Glomerular visceral epithelial cell (primary cell): ENCODE results near the gene TBC1D19.
"Not testable (repeated sequence)": the region's sequence is repeated elsewhere in the genome, so short reads cannot be mapped to it uniquely, and the experiment has no call there.

Experiments used
- DNase-seq: peaks from one replicate; pipeline ENCODE4 v3.0.0-alpha.2; 2016; ENCODE audit errors: extremely low spot score

TBC1D19 gene

GRCh38 chr4:26583865-26584652 is at the start of gene TBC1D19:
Gene TBC1D19 (plus strand): TSS chr4:26584084. CDS start chr4:26584194, 110 bp downstream.
- peak; percentile 88 for DNase-seq

DNA sequence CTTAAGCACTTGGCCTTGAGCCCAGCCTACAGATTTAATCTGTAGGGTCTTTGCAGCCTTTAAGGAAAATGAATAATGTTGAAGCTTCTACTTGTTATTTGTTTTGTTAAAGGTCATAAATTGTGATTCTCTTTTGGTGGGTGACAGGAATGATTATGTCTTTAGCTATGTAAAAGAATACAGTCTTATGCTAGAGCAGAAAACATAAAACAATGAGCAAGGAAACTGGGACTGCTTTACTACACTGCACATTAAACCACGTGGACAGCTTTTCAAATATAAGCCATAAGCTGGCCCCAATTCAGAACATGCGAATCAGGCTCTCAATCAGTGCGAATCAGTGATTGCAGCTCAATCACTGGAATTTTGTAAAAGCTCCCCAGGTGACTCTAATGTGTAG is 40.9 kb upstream of the TBC1D19 start:
- DNase-seq: no peak

DNA sequence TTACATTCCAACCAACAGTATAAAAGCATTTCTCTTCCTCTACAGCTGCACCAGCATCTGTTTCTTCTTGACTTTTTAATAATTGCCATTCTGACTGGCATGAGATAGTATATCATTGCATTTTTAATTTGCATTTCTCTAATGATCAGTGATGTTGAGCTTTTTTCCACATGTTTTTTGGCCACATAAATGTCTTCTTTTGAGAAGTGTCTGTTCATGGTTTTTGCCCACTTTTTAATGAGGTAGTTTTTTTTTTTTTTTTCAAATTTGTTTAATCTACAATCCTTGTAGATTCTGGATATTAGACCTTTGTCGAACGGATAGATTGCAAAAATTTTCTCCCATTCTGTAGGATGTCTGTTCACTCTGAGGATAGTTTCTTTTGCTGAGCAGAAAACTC is 39.5 kb upstream of the TBC1D19 start:
- no peak for DNase-seq

DNA sequence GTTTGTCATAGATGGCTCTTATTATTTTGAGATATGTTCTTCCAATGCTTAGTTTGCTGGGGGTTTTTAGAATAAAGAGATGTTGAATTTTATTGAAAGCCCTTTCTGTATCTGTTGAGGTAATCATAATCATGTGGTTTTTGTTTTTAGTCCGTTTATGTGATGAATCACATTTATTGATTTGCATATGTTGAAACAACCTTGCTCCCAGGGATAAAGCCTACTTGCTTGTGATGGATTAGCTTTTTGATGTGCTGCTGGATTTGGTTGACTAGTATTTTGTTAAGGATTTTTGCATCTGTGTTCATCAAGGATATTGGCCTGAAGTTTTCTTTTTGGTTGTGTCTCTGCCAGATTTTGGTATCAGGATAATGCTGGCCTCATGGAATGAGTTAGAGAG is 35.5 kb upstream of the TBC1D19 start:
- not testable (repeated sequence) for DNase-seq

DNA sequence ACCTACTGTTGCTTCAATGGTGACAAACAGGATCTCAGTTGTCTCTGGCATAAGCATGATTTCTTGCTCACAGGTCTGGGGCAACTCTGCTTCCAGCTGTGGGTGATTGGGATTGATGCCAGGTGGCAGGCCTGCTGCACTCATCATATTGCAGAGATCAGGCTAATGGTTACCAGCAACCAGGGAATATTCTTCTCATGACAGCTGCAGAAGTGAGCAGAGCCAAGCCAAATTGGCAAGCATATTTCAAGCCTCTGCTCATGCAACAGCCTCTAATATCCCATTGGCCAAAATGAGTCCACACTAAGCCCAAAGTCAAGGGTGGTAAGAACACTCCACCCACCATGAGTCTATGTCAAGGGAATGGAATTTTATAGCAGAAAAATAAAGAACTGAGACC is 26.7 kb upstream of the TBC1D19 start:
- DNase-seq: peak; percentile 78

- DNase-seq: no peak
Measured at GRCh38 chr4:26558166-26558895, 25.6 kb upstream of the TBC1D19 start.

DNA sequence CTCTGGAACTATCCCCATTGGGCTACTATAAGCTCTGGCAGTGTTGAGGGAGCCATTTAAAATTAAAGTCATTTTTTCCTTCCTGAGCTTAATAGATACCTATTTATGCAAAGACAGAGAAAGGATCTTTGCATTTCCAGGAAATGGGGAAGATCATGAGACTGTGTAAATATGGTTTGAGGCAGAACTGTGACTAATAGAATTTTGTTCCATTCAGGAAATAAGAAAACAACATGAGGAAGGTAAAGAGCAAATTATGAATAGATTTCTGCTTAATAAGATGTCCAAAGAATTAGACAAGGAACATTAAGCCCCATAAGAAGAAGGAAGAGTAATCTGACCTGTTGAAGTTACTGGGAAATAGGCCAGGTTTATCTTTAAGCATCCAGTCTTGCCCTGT is 17.8 kb upstream of the TBC1D19 start:
- no peak for DNase-seq

- DNase-seq: peak; percentile 67
Measured at GRCh38 chr4:26568446-26568994, 15.4 kb upstream of the TBC1D19 start.

- DNase-seq: no peak
Measured at GRCh38 chr4:26570596-26570995, 13.3 kb upstream of the TBC1D19 start.

DNA sequence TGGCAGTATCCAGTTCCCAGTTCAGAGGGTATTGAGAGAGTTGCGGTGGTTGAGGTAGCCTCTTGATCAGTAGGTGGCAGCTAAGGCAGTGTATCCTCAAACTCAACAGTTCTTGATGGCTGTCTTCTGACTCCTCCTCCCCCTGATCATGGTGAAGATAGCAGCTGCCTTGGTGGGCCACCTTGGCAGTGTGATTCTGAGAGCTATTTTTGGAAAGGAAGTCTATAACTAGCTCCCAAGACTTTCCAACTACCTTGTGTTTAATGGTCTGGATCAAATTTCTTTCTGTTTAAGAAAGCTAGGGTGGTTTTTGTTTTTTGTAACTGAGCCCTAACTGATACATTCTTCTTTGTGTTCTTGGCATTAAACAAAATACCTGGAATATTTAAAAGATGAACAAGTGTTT is 10.5 kb upstream of the TBC1D19 start:
- peak; percentile 52 for DNase-seq

DNA sequence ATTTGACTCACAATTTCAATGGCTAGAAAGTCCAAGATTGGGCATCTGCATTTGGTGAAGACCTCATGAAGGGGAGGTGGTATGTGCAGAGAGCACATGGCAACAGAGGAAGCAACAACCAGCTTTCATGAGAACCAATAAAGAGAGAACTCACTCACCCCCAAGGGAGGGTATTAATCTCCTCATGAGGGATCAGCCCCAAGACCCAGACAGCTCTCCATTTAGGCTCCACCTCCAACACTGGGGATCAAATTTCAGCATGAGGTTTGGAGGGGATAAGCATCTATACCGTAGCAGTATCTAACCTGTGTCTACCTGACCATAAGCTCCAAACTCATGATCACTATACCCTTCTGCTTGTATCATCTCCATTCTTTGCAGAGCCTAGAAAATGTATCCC is 9.3 kb upstream of the TBC1D19 start:
- no peak for DNase-seq

- DNase-seq: peak; percentile 31
Measured at GRCh38 chr4:26576231-26576739, 7.6 kb upstream of the TBC1D19 start.

GRCh38 chr4:26577066-26577465 is 6.8 kb upstream of the TBC1D19 start:
- no peak for DNase-seq

GRCh38 chr4:26579169-26579568 is 4.7 kb upstream of the TBC1D19 start:
- no peak for DNase-seq

GRCh38 chr4:26581341-26581740 is 2.5 kb upstream of the TBC1D19 start:
- DNase-seq: not testable (repeated sequence)

DNA sequence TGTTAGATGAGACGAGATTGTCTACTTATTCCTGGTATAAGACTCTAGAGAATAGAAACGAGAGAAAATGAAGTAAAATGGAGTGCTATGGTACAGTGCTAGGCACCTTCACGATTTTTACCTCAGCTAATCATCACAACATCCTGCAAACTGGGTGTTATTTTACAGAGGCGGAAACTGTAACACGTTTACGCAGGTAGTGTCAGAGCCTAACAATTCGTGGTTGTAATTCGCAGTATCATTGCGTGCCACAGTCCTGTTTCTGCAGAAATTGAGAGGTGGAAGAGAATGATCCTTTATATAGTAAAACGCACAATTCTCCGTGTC is 383 bp upstream of the TBC1D19 start:
- no peak for DNase-seq

DNA sequence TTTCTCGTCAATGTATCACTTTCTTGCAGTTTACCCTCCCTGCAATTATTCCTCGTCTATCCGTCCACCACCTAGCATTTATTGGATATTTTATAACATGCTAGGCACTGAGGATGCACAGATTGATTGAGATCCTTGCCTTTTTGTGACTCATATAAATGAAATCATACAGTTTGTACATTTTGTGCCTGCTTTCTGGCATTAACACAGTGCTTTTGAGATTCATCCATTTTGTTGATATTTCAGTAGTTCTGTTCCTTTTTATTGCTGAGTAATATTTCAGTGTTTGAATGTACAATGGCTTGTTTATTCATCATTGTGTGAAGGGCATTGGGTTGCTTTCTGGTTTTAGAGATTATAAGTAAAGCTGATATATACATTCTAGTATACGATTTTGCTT is 841 bp downstream of the TBC1D19 start:
- DNase-seq: no peak

DNA sequence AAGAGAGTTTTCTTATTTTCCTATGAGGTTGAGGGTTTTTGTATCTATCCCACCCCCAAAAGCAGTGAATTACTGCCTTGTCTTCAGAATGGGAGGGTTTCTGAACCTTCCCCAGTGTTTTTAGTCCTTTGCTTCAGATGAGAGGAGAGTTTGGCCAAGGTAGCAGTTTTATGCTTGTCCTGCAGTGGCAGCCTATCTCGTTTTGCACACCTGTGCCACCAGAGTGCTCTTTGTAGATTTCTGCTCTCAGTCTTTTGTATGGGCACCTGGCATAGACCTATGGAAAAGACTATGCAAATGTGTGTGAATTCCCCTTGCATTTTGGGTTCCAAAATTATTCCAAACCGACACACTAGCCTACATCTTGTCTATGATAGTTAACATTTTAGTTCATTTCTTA is 5.8 kb downstream of the TBC1D19 start:
- DNase-seq: no peak

GRCh38 chr4:26590639-26591038 is 6.8 kb downstream of the TBC1D19 start:
- peak; percentile 93 for DNase-seq

GRCh38 chr4:26593557-26593956 is 9.7 kb downstream of the TBC1D19 start:
- not testable (repeated sequence) for DNase-seq

DNA sequence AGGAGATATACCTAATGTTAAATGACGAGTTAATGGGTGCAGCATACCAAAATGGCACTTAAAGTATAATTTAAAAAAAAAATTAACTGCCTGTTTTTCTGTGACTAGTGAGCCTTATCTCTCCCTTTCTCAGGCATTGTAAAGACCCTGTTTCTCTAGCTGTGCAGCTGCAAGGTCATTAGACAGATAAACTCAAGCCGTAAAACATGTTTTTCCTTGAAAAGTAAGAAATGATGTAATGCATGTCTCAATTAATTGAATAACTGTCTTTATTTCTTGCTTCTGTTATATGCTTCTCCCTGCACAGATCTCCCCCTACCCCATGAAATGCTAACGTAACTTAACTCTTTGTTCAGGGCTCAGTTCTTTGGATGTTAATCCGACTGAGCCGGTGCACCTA is 10.5 kb downstream of the TBC1D19 start:
- no peak for DNase-seq

DNA sequence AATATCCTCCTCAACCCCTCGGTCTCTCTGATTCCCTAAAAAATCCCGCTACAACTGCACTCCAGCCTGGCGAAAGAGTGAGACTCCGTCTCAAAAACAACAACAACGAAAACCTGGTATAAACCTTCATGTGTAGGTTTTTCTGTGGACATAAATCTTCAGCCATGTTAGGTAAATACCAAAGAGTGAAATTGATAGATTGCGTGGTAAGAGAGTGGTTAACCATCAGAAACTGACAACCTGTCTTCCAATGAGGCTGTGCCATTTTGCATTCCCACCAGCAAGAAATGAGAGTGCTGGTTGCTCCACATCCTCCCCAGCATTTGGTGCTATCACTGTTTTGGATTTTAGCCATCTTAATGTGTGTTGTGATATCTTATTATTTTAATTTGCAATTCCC is 10.9 kb downstream of the TBC1D19 start:
- no peak for DNase-seq

- DNase-seq: no peak
Measured at GRCh38 chr4:26596843-26597242, 13.0 kb downstream of the TBC1D19 start.
